ENCODE measurements around the gene HOXA2. TPM values are rescaled to one million over a fixed set of nuclear protein-coding genes. Genes with fewer than 3 reads are reported as not detected.

HOXA2 gene
- total RNA-seq, 4 donors from 2014 or later = 0.34 to 4.2 (median 1.9) TPM

GRCh38 chr7:27099453-27100370 is 2.8 kb downstream of the HOXA2 start:
- TF ChIP-seq POLR2A (IDR thresholded peaks at IDR 0.05) (no peak), EP300 (IDR thresholded peaks at IDR 0.05) (no peak), POLR2AphosphoS5 (IDR thresholded peaks at IDR 0.05) (no peak), CTCF (IDR thresholded peaks at IDR 0.05) (no peak)
- 78% methylated on average over 8 of the region's 8 CpGs for WGBS
- H3K9me3 ChIP-seq = no peaks in the 10 kb centered on the region
- no peaks in the 10 kb centered on the region for H3K36me3 ChIP-seq
- no peaks in the 10 kb centered on the region for H3K27me3 ChIP-seq
- no peak for DNase-seq (ENCODE audit: low spot score in 2 of 2)
- no peak overlapping the region for H3K27ac ChIP-seq
- H3K4me3 ChIP-seq = peak overlapping the region; percentile 64
- H3K4me1 ChIP-seq = peaks cover 57% of the 10 kb centered on the region

GRCh38 chr7:27098578-27099451 is 3.7 kb downstream of the HOXA2 start:
- Histone ChIP-seq H3K27ac (peak overlapping the region; percentile 83), H3K9me3 (no peaks in the 10 kb centered on the region), H3K4me3 (peak overlapping the region; percentile 64), H3K4me1 (peaks cover 59% of the 10 kb centered on the region), H3K36me3 (no peaks in the 10 kb centered on the region), H3K27me3 (no peaks in the 10 kb centered on the region)
- DNase-seq (ENCODE audit: low spot score in 2 of 2) = peak in 1 of 2 donors; percentile 68
- no peak for TF ChIP-seq POLR2A (IDR thresholded peaks at IDR 0.05)
- no peak for TF ChIP-seq POLR2AphosphoS5 (IDR thresholded peaks at IDR 0.05)
- TF ChIP-seq EP300 (IDR thresholded peaks at IDR 0.05) = no peak
- no peak for TF ChIP-seq CTCF (IDR thresholded peaks at IDR 0.05)
- WGBS = 30% methylated on average over 38 of the region's 38 CpGs

- Histone ChIP-seq H3K36me3 (no peaks in the 10 kb centered on the region), H3K4me3 (peak overlapping the region; percentile 64), H3K27me3 (no peaks in the 10 kb centered on the region), H3K27ac (peak overlapping the region; percentile 83), H3K4me1 (peaks cover 50% of the 10 kb centered on the region), H3K9me3 (no peaks in the 10 kb centered on the region)
- peak in 1 of 2 donors; percentile 62 for DNase-seq (ENCODE audit: low spot score in 2 of 2)
- WGBS = 6% methylated on average over 31 of the region's 35 CpGs
- TF ChIP-seq EP300 (IDR thresholded peaks at IDR 0.05) (no peak), CTCF (IDR thresholded peaks at IDR 0.05) (no peak), POLR2A (IDR thresholded peaks at IDR 0.05) (no peak), POLR2AphosphoS5 (IDR thresholded peaks at IDR 0.05) (no peak)
These were observed 4.6 kb downstream of the HOXA2 start for GRCh38 chr7:27097686-27098577.

- under 1% methylated on average over 27 of the region's 41 CpGs for WGBS
- Histone ChIP-seq H3K27me3 (no peaks in the 10 kb centered on the region), H3K9me3 (no peaks in the 10 kb centered on the region), H3K36me3 (no peaks in the 10 kb centered on the region), H3K4me1 (peaks cover 40% of the 10 kb centered on the region), H3K4me3 (peak overlapping the region; percentile 64), H3K27ac (peak overlapping the region; percentile 76)
- TF ChIP-seq POLR2AphosphoS5 (IDR thresholded peaks at IDR 0.05) (no peak), POLR2A (IDR thresholded peaks at IDR 0.05) (no peak), EP300 (IDR thresholded peaks at IDR 0.05) (no peak), CTCF (IDR thresholded peaks at IDR 0.05) (no peak)
- DNase-seq (ENCODE audit: low spot score in 2 of 2) = peak in 1 of 2 donors; percentile 68
These were observed 5.5 kb downstream of the HOXA2 start for GRCh38 chr7:27096768-27097514.

All from suprapubic skin (tissue), 4 donors.